ENCODE data around the gene MSRB1. TPM values are rescaled to one million over a fixed set of nuclear protein-coding genes. Genes with fewer than 3 reads are reported as not detected.

MSRB1 gene
- total RNA-seq, 1 experiment from 2014 or later = 5.8 TPM

DNA sequence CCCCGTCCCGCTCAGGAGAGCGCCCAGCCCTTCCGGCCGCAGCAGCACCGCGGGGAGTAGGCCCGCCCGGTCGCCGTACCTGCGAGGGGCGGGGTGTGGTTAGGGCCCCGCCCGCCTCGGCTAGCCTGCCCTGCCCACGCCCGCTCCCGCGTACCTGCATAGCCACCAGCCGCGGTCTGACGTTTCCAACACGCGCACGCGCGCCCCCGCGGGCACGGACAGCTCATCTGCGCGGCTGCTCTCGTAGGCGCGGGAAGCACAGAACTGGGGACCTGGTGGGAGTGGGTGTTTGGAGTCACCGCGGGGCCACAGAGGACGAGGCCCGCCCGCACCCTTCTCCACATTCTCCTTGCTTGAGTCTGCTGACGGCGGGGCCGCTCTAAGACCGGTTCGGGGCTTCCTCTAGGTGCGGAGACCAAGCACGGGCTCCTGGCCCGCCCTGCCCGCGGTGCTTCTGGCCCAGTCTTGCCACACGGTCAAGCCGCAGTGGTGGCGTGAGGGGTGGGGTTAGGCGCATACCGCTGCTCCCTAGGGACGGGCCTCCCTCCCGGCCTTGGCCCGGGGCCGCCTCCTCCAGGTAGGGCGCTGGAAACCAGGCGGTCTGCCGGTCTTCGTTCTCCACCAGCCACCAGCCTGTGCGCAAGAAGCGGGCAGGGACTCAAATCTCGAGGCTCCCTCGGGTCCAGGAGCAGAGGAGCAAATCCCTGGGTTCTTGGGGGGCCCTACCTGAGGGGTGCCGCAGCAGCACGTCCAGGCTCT lies 36.5 kb upstream of the MSRB1 start:
- H3K27ac Mint-ChIP-seq (ENCODE audit: low read depth, unreplicated experiment) = peak overlapping the region; percentile 49
- peak overlapping the region; percentile 52 for H3K4me3 Mint-ChIP-seq (ENCODE audit: unreplicated experiment)
- intact Hi-C loops (cut with micrococcal nuclease) = no loop called here
- peaks cover 31% of the 10 kb centered on the region for H3K36me3 Mint-ChIP-seq (ENCODE audit: insufficient read depth, unreplicated experiment)
- TF ChIP-seq, protein P1, sequence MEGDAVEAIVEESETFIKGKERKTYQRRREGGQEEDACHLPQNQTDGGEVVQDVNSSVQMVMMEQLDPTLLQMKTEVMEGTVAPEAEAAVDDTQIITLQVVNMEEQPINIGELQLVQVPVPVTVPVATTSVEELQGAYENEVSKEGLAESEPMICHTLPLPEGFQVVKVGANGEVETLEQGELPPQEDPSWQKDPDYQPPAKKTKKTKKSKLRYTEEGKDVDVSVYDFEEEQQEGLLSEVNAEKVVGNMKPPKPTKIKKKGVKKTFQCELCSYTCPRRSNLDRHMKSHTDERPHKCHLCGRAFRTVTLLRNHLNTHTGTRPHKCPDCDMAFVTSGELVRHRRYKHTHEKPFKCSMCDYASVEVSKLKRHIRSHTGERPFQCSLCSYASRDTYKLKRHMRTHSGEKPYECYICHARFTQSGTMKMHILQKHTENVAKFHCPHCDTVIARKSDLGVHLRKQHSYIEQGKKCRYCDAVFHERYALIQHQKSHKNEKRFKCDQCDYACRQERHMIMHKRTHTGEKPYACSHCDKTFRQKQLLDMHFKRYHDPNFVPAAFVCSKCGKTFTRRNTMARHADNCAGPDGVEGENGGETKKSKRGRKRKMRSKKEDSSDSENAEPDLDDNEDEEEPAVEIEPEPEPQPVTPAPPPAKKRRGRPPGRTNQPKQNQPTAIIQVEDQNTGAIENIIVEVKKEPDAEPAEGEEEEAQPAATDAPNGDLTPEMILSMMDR (IDR thresholded peaks at IDR 0.05; ENCODE audit: unreplicated experiment) = no peak
- H3K4me1 Mint-ChIP-seq (ENCODE audit: insufficient read depth, unreplicated experiment) = peaks cover 6% of the 10 kb centered on the region
- POLR2A ChIA-PET = interaction anchor here (0.6 to 6.2 kb wide), 6 partner anchors 9 to 176 kb away, joined by 3 to 56 read pairs (median 6); partner anchors contain the start of genes RPS2 and TRAF7
- CTCF ChIA-PET = interaction anchor here (0.7 kb wide), 1 partner anchor 25 kb away, joined by 4 read pairs; no protein-coding TSS in a partner anchor
- BruUV-seq (replicated peaks) = no TSS peak
- no peaks in the 10 kb centered on the region for H3K9me3 Mint-ChIP-seq (ENCODE audit: unreplicated experiment)
- peak; percentile 64 for DNase-seq (ENCODE audit: unreplicated experiment)
- no peaks in the 10 kb centered on the region for H3K27me3 Mint-ChIP-seq (ENCODE audit: insufficient read depth, unreplicated experiment)

GRCh38 chr16:1978476-1979120 lies 35.6 kb upstream of the MSRB1 start:
- intact Hi-C loops (cut with micrococcal nuclease) = no loop called here
- ChIA-PET CTCF (interaction anchor here (0.6 kb wide), 2 partner anchors 615 to 662 kb away, joined by 3 to 4 read pairs; no protein-coding TSS in a partner anchor), POLR2A (interaction anchor here (0.5 to 6.2 kb wide), 8 partner anchors 10 to 176 kb away, joined by 3 to 56 read pairs (median 4); partner anchors contain the start of genes NDUFB10, RPS2 and TRAF7)
- DNase-seq (ENCODE audit: unreplicated experiment) = no peak
- H3K4me1 Mint-ChIP-seq (ENCODE audit: insufficient read depth, unreplicated experiment) = peaks cover 6% of the 10 kb centered on the region
- H3K36me3 Mint-ChIP-seq (ENCODE audit: insufficient read depth, unreplicated experiment) = peaks cover 28% of the 10 kb centered on the region
- TF ChIP-seq, protein P1 (IDR thresholded peaks at IDR 0.05; ENCODE audit: unreplicated experiment) = no peak
- H3K4me3 Mint-ChIP-seq (ENCODE audit: unreplicated experiment) = no peak overlapping the region
- BruUV-seq (replicated peaks) = no TSS peak
- H3K27me3 Mint-ChIP-seq (ENCODE audit: insufficient read depth, unreplicated experiment) = no peaks in the 10 kb centered on the region
- no peaks in the 10 kb centered on the region for H3K9me3 Mint-ChIP-seq (ENCODE audit: unreplicated experiment)
- H3K27ac Mint-ChIP-seq (ENCODE audit: low read depth, unreplicated experiment) = no peak overlapping the region

DNA sequence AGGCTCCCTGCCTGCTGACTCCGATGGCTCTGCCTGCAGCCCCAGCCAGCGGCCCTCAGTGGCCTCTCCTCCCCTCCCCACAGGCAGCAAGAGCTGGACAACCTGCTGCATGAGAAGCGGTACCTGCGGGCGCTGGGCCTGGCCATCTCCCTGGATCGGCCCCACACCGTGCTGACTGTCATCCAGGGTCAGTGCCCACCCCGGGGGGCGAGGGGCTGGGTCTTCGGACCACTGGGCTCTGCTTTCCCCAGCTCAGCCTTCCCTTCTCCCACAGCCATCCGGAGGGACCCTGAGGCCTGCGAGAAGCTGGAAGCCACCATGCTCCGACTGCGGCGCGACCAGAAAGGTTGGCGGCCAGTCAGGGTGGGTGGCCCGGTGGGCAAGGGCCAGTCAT lies 34.9 kb upstream of the MSRB1 start:
- intact Hi-C loops (cut with micrococcal nuclease) = no loop called here
- Mint-ChIP-seq H3K4me3 (ENCODE audit: unreplicated experiment) (no peak overlapping the region), H3K27ac (ENCODE audit: low read depth, unreplicated experiment) (no peak overlapping the region), H3K36me3 (ENCODE audit: insufficient read depth, unreplicated experiment) (peaks cover 30% of the 10 kb centered on the region), H3K9me3 (ENCODE audit: unreplicated experiment) (no peaks in the 10 kb centered on the region), H3K27me3 (ENCODE audit: insufficient read depth, unreplicated experiment) (no peaks in the 10 kb centered on the region), H3K4me1 (ENCODE audit: insufficient read depth, unreplicated experiment) (peaks cover 3% of the 10 kb centered on the region)
- ChIA-PET POLR2A (interaction anchor here (0.6 to 6.2 kb wide), 5 partner anchors 11 to 177 kb away, joined by 3 to 56 read pairs (median 4); partner anchors contain the start of genes NDUFB10, RPS2 and TRAF7), CTCF (interaction anchor here (0.5 to 0.6 kb wide), 3 partner anchors 165 to 661 kb away, joined by 3 to 4 read pairs (median 3); no protein-coding TSS in a partner anchor)
- no TSS peak for BruUV-seq (replicated peaks)
- no peak for DNase-seq (ENCODE audit: unreplicated experiment)
- TF ChIP-seq, protein P1 (IDR thresholded peaks at IDR 0.05; ENCODE audit: unreplicated experiment) = no peak
